Mucosa of stomach (tissue), 1 donor: Measurements from ENCODE around the gene DHCR24.

ENCODE experiments used
- H3K27me3 ChIP-seq: one replicate; pipeline ENCODE4 v1.7.0; 2013; ENCODE audit warnings: mild to moderate bottlenecking, low read length; ENCODE audit not compliant: control insufficient read depth, insufficient read depth
- H3K36me3 ChIP-seq: one replicate; pipeline ENCODE4 v1.7.0; 2013; ENCODE audit warnings: low read length; ENCODE audit not compliant: control insufficient read depth, insufficient read depth
- H3K4me1 ChIP-seq: one replicate; pipeline ENCODE4 v1.7.0; 2013; ENCODE audit warnings: mild to moderate bottlenecking, low read length; ENCODE audit not compliant: control insufficient read depth, insufficient read depth
- H3K4me3 ChIP-seq: one replicate; pipeline ENCODE4 v1.7.0; 2013; ENCODE audit warnings: low read length
- H3K9ac ChIP-seq: one replicate; pipeline ENCODE4 v1.7.0; 2013; ENCODE audit warnings: mild to moderate bottlenecking, low read length, moderate library complexity
- H3K9me3 ChIP-seq: one replicate; pipeline ENCODE4 v1.7.0; 2013; ENCODE audit warnings: mild to moderate bottlenecking, low read length, moderate library complexity; ENCODE audit not compliant: control insufficient read depth
- donor health status: Pancreatic carcinoma.

Gene DHCR24

GRCh38 chr1:54846301-54846700 is 40.7 kb downstream of the DHCR24 start:
- no peak overlapping the region for H3K4me3 ChIP-seq

GRCh38 chr1:54845772-54846171 is 41.2 kb downstream of the DHCR24 start:
- no peaks in the 10 kb centered on the region for H3K36me3 ChIP-seq
- H3K9me3 ChIP-seq, result no peaks in the 10 kb centered on the region
- H3K4me1 ChIP-seq, result peaks cover 7% of the 10 kb centered on the region
- H3K4me3 ChIP-seq, result no peak overlapping the region
- no peak overlapping the region for H3K9ac ChIP-seq
- H3K27me3 ChIP-seq, result no peaks in the 10 kb centered on the region

More at GRCh38 chr1:54846301-54846700, 40.7 kb downstream of the DHCR24 start:
- Histone ChIP-seq H3K36me3 (peaks cover 3% of the 10 kb centered on the region), H3K9me3 (no peaks in the 10 kb centered on the region), H3K27me3 (no peaks in the 10 kb centered on the region), H3K4me1 (peaks cover 7% of the 10 kb centered on the region), H3K9ac (no peak overlapping the region)

GRCh38 chr1:54844564-54844963 is 42.4 kb downstream of the DHCR24 start:
- Histone ChIP-seq H3K4me1 (peaks cover 7% of the 10 kb centered on the region), H3K27me3 (no peaks in the 10 kb centered on the region), H3K4me3 (no peak overlapping the region), H3K9me3 (no peaks in the 10 kb centered on the region), H3K36me3 (no peaks in the 10 kb centered on the region), H3K9ac (no peak overlapping the region)

- Histone ChIP-seq H3K4me1 (peaks cover 7% of the 10 kb centered on the region), H3K4me3 (no peak overlapping the region), H3K9ac (no peak overlapping the region), H3K9me3 (no peaks in the 10 kb centered on the region), H3K27me3 (no peaks in the 10 kb centered on the region), H3K36me3 (no peaks in the 10 kb centered on the region)
Measured at GRCh38 chr1:54843449-54843848, 43.5 kb downstream of the DHCR24 start.

- no peaks in the 10 kb centered on the region for H3K9me3 ChIP-seq
Measured at GRCh38 chr1:54842963-54843362, 44.0 kb downstream of the DHCR24 start.

GRCh38 chr1:54842206-54842915 is 44.6 kb downstream of the DHCR24 start:
- Histone ChIP-seq H3K9ac (no peak overlapping the region), H3K36me3 (no peaks in the 10 kb centered on the region), H3K4me3 (no peak overlapping the region), H3K9me3 (no peaks in the 10 kb centered on the region), H3K4me1 (peaks cover under 1% of the 10 kb centered on the region), H3K27me3 (no peaks in the 10 kb centered on the region)

More at GRCh38 chr1:54842963-54843362, 44.0 kb downstream of the DHCR24 start:
- Histone ChIP-seq H3K27me3 (no peaks in the 10 kb centered on the region), H3K4me1 (peaks cover 7% of the 10 kb centered on the region), H3K9ac (no peak overlapping the region), H3K36me3 (no peaks in the 10 kb centered on the region), H3K4me3 (no peak overlapping the region)

- Histone ChIP-seq H3K36me3 (no peaks in the 10 kb centered on the region), H3K27me3 (no peaks in the 10 kb centered on the region), H3K4me3 (no peak overlapping the region), H3K9ac (no peak overlapping the region), H3K9me3 (no peaks in the 10 kb centered on the region), H3K4me1 (no peaks in the 10 kb centered on the region)
Measured at GRCh38 chr1:54839824-54840223, 47.2 kb downstream of the DHCR24 start.

- Histone ChIP-seq H3K9ac (no peak overlapping the region), H3K4me1 (no peaks in the 10 kb centered on the region), H3K4me3 (no peak overlapping the region), H3K36me3 (no peaks in the 10 kb centered on the region), H3K27me3 (no peaks in the 10 kb centered on the region), H3K9me3 (no peaks in the 10 kb centered on the region)
Measured at GRCh38 chr1:54838565-54839180, 48.3 kb downstream of the DHCR24 start.

GRCh38 chr1:54837002-54837853 is 49.8 kb downstream of the DHCR24 start:
- no peak overlapping the region for H3K4me3 ChIP-seq
- H3K4me1 ChIP-seq, result no peaks in the 10 kb centered on the region
- H3K9ac ChIP-seq, result no peak overlapping the region
- no peaks in the 10 kb centered on the region for H3K27me3 ChIP-seq
- H3K36me3 ChIP-seq, result no peaks in the 10 kb centered on the region
- H3K9me3 ChIP-seq, result no peaks in the 10 kb centered on the region

GRCh38 chr1:54836594-54836993 is 50.4 kb downstream of the DHCR24 start:
- no peaks in the 10 kb centered on the region for H3K4me1 ChIP-seq
- no peak overlapping the region for H3K4me3 ChIP-seq
- H3K36me3 ChIP-seq, result no peaks in the 10 kb centered on the region
- no peaks in the 10 kb centered on the region for H3K27me3 ChIP-seq
- no peaks in the 10 kb centered on the region for H3K9me3 ChIP-seq
- no peak overlapping the region for H3K9ac ChIP-seq

- no peaks in the 10 kb centered on the region for H3K36me3 ChIP-seq
- H3K4me1 ChIP-seq, result no peaks in the 10 kb centered on the region
- H3K9ac ChIP-seq, result no peak overlapping the region
- no peaks in the 10 kb centered on the region for H3K9me3 ChIP-seq
- H3K4me3 ChIP-seq, result no peak overlapping the region
- H3K27me3 ChIP-seq, result no peaks in the 10 kb centered on the region
Measured at GRCh38 chr1:54835970-54836369, 51.0 kb downstream of the DHCR24 start.
